GM12878 (cell line): ENCODE data around the gene MOV10L1.

Source experiments
- EP300 ChIP-seq, 2 experiments: fragments of 150-350 bp in 1 of 2; IDR thresholded peaks; 2 replicates each; pipeline ENCODE4 v1.6.1; 2011 to 2012; ENCODE audit warnings: low read depth in 2 of 2, low read length in 2 of 2, borderline replicate concordance in 1 of 2, improper control_type of control experiment in 1 of 2, inconsistent platforms in 1 of 2; ENCODE audit not compliant: control insufficient read depth in 1 of 2
- IKZF1 ChIP-seq: fragments of 450-650 bp; conservative IDR thresholded peaks from 2 replicates; pipeline ENCODE4 v1.6.1; 2017; ENCODE audit warnings: antibody characterized with exemption, mild to moderate bottlenecking
- NFIC ChIP-seq: IDR thresholded peaks from 2 replicates; pipeline ENCODE4 v1.6.1; 2012; ENCODE audit warnings: low read depth, mild to moderate bottlenecking, inconsistent platforms, low read length, moderate library complexity
- POLR2A ChIP-seq: IDR thresholded peaks from 2 replicates; pipeline ENCODE4 v1.6.1; 2011; ENCODE audit warnings: low read depth, mild to moderate bottlenecking, low read length

- TF ChIP-seq POLR2A (no peak), EP300 (IDR thresholded peaks at IDR 0.05; ENCODE audit: borderline replicate concordance in 1 of 2, control insufficient read depth in 1 of 2, low read depth in 2 of 2, low read length in 2 of 2) (no peak), IKZF1 (no peak), NFIC (no peak)
Observed at GRCh38 chr22:50150161-50151129, 60.6 kb downstream of the MOV10L1 start.
